Measurements from ENCODE around the gene CERT1. TPM values are rescaled to one million over a fixed set of nuclear protein-coding genes. Genes with fewer than 3 reads are reported as not detected.

Gene CERT1
- polyA plus RNA-seq, 1 of the 3 experiments (the other 2 are of a cell fraction): 4.5 TPM

DNA sequence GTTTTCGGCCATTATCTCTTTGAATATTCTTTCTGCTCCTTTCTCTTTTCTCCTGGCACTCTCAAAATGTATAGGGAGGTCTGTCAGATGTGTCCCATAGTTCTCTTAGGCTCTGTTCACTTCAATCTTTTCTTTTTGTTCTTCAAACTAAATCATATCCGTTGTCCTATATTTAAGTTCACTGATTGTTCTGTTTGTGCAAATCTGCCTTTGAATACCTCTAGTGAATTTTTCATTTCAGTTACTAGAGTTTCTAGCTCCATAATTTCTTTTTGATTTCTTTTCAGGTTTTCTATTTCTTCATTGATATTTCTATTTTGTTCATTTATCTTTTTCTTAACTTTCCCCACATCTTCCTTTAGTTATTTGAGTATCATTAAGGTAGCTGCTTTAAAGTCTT lies 65.4 kb downstream of the CERT1 start:
- Histone ChIP-seq H4K20me1 (ENCODE audit: insufficient read depth) (no peaks in the 10 kb centered on the region), H3K27me3 (ENCODE audit: insufficient read depth) (no peaks in the 10 kb centered on the region), H3K4me3 (ENCODE audit: low read depth in 2 of 2, low read length in 1 of 2) (no peak overlapping the region), H2AFZ (ENCODE audit: low read depth) (no peak overlapping the region), H3K36me3 (replicated peaks in 1 of 2; ENCODE audit: control insufficient read depth in 1 of 2, insufficient read depth in 2 of 2, low read length in 1 of 2) (no peaks in the 10 kb centered on the region), H3K9ac (no peak overlapping the region), H3K4me2 (no peak overlapping the region), H3K9me2 (no peaks in the 10 kb centered on the region), H3F3A (replicated peaks; ENCODE audit: insufficient read depth) (no peaks in the 10 kb centered on the region), H3K9me3 (no peaks in the 10 kb centered on the region), H3K79me2 (ENCODE audit: insufficient read depth) (no peaks in the 10 kb centered on the region), H3K27ac (ENCODE audit: low read depth in 2 of 2, low read length in 1 of 2) (no peak overlapping the region), H3K4me1 (ENCODE audit: control insufficient read depth in 1 of 2, insufficient read depth in 2 of 2, low read depth in 1 of 2, low read length in 1 of 2) (no peaks in the 10 kb centered on the region)
- no peak for DNase-seq
- CTCF ChIA-PET: no interaction called here
- TF ChIP-seq MEF2A (IDR thresholded peaks at IDR 0.05; ENCODE audit: borderline replicate concordance, low read depth) (no peak), CHD2 (IDR thresholded peaks at IDR 0.05; ENCODE audit: low read length, partially characterized antibody) (no peak), SMC3 (IDR thresholded peaks at IDR 0.05; ENCODE audit: low read depth, low read length) (no peak), POLR2AphosphoS5 (IDR thresholded peaks at IDR 0.05; ENCODE audit: low read depth, low read length) (no peak), RFX5 (IDR thresholded peaks at IDR 0.05; ENCODE audit: low read length) (no peak), YY1 (IDR thresholded peaks at IDR 0.05; ENCODE audit: low read depth) (no peak), FOSL2 (IDR thresholded peaks at IDR 0.05; ENCODE audit: borderline replicate concordance, low read depth) (no peak), SIN3A (IDR thresholded peaks at IDR 0.05; ENCODE audit: borderline replicate concordance, low read depth, low read length) (no peak), GABPA (IDR thresholded peaks at IDR 0.05; ENCODE audit: low read depth) (no peak), ELF1 (IDR thresholded peaks at IDR 0.05) (no peak), FOXJ3 (CRISPR knock-in tag; IDR thresholded peaks at IDR 0.05) (no peak)
- TF ChIP-seq, protein P1, sequence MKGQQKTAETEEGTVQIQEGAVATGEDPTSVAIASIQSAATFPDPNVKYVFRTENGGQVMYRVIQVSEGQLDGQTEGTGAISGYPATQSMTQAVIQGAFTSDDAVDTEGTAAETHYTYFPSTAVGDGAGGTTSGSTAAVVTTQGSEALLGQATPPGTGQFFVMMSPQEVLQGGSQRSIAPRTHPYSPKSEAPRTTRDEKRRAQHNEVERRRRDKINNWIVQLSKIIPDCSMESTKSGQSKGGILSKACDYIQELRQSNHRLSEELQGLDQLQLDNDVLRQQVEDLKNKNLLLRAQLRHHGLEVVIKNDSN (IDR thresholded peaks at IDR 0.05; ENCODE audit: borderline replicate concordance, low read depth): no peak
- WGBS (ENCODE audit: low lambda C conversion rate): 92% methylated on average over 2 of the region's 2 CpGs
- POLR2A ChIA-PET: no interaction called here

DNA sequence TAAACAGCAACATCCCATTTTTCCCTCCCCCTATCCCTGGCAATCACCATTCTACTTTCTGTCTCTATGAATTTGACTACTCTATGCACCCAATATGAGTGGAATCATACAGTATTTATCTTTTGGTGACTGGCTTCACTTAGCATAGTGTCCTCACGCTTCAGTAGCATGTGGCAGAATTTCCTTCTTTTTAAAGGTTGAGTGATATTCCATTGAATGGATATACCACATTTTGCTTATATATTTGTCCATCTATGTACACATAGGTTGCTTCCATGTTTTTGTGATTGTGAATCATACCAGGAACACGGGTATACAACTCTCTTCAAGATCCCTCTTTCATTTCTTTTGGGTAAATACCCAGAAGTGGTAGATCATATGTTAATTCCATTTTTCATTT lies 69.9 kb downstream of the CERT1 start:
- ChIA-PET CTCF (no interaction called here), POLR2A (no interaction called here)
- no peaks in the 10 kb centered on the region for H3K36me3 ChIP-seq (replicated peaks in 1 of 2; ENCODE audit: control insufficient read depth in 1 of 2, insufficient read depth in 2 of 2, low read length in 1 of 2)
- TF ChIP-seq RFX5 (IDR thresholded peaks at IDR 0.05; ENCODE audit: low read length) (no peak), EZH2phosphoT487 (IDR thresholded peaks at IDR 0.05; ENCODE audit: borderline replicate concordance, low read depth) (no peak), ZBTB33 (IDR thresholded peaks at IDR 0.05; ENCODE audit: borderline replicate concordance, low read depth) (no peak), CHD2 (IDR thresholded peaks at IDR 0.05; ENCODE audit: low read length, partially characterized antibody) (no peak), PBX3 (IDR thresholded peaks at IDR 0.05) (no peak), FOXJ3 (CRISPR knock-in tag; IDR thresholded peaks at IDR 0.05) (no peak), USF2 (IDR thresholded peaks at IDR 0.05; ENCODE audit: borderline replicate concordance, low read depth, low read length) (no peak), FOSL2 (IDR thresholded peaks at IDR 0.05; ENCODE audit: borderline replicate concordance, low read depth) (no peak), RXRA (IDR thresholded peaks at IDR 0.05; ENCODE audit: borderline replicate concordance, low read depth) (no peak), CTCF (IDR thresholded peaks at IDR 0.05) (no peak), TEAD4 (IDR thresholded peaks at IDR 0.05; ENCODE audit: borderline replicate concordance, insufficient read depth) (no peak)
- H4K20me1 ChIP-seq (ENCODE audit: insufficient read depth): no peaks in the 10 kb centered on the region
- no peak overlapping the region for H2AFZ ChIP-seq (ENCODE audit: low read depth)
- no peaks in the 10 kb centered on the region for H3K9me2 ChIP-seq
- no peak overlapping the region for H3K9ac ChIP-seq
- no peak overlapping the region for H3K4me3 ChIP-seq (ENCODE audit: low read depth in 2 of 2, low read length in 1 of 2)
- WGBS (ENCODE audit: low lambda C conversion rate): 92% methylated on average over 2 of the region's 2 CpGs
- H3K4me2 ChIP-seq: no peak overlapping the region
- no peaks in the 10 kb centered on the region for H3K79me2 ChIP-seq (ENCODE audit: insufficient read depth)
- H3F3A ChIP-seq (replicated peaks; ENCODE audit: insufficient read depth): no peaks in the 10 kb centered on the region
- no peaks in the 10 kb centered on the region for H3K4me1 ChIP-seq (ENCODE audit: control insufficient read depth in 1 of 2, insufficient read depth in 2 of 2, low read depth in 1 of 2, low read length in 1 of 2)
- H3K27me3 ChIP-seq (ENCODE audit: insufficient read depth): no peaks in the 10 kb centered on the region
- no peak for DNase-seq
- H3K27ac ChIP-seq (ENCODE audit: low read depth in 2 of 2, low read length in 1 of 2): no peak overlapping the region
- no peaks in the 10 kb centered on the region for H3K9me3 ChIP-seq

Data from SK-N-SH (cell line).